HL-60 (cell line): ENCODE data around the gene EML6.

ENCODE experiments used
- DNase-seq, 2 experiments: peaks; one replicate each; pipeline ENCODE4 v3.0.0-alpha.2; 2010 to 2020; ENCODE audit warnings: low read depth in 1 of 2, low spot score in 1 of 2
- H3K27ac ChIP-seq: fragments of 250-450 bp; sonication (Bioruptor Pico); replicated peaks from 2 replicates; pipeline ENCODE4 v1.5.1; 2020; ENCODE audit warnings: mild to moderate bottlenecking, moderate library complexity
- H3K27me3 ChIP-seq: fragments of 250-450 bp; sonication (Bioruptor Pico); 2 replicates; pipeline ENCODE4 v1.5.1; 2021; ENCODE audit warnings: mild to moderate bottlenecking, moderate library complexity; ENCODE audit not compliant: insufficient read depth, poor library complexity, severe bottlenecking
- H3K4me3 ChIP-seq: replicated peaks from 2 replicates; pipeline ENCODE4 v1.5.1; 2011; ENCODE audit warnings: mild to moderate bottlenecking, control low read depth, low read length; ENCODE audit not compliant: insufficient read depth
- GABPA ChIP-seq: IDR thresholded peaks from 2 replicates; pipeline ENCODE4 v1.6.1; 2012; ENCODE audit warnings: low read depth
- POLR2AphosphoS5 ChIP-seq: IDR thresholded peaks from 2 replicates; pipeline ENCODE4 v1.6.1; 2012; ENCODE audit warnings: low read depth
- REST ChIP-seq: IDR thresholded peaks from 2 replicates; pipeline ENCODE4 v1.6.1; 2012; ENCODE audit warnings: low read depth; ENCODE audit not compliant: insufficient replicate concordance
- SPI1 ChIP-seq: IDR thresholded peaks from 2 replicates; pipeline ENCODE4 v1.6.1; 2012; ENCODE audit warnings: low read depth, mild to moderate bottlenecking, borderline replicate concordance
- TF ChIP-seq, protein P1 (sequence below): IDR thresholded peaks from one replicate; pipeline ENCODE4 v1.5.1; 2011; ENCODE audit warnings: low read length, control low read depth, inconsistent platforms; ENCODE audit not compliant: insufficient read depth

The EML6 gene

GRCh38 chr2:54965425-54965824 lies 242.0 kb downstream of the EML6 start:
- H3K27ac ChIP-seq, result no peak overlapping the region
- TF ChIP-seq POLR2AphosphoS5 (no peak), REST (no peak), SPI1 (no peak), GABPA (no peak)
- TF ChIP-seq, protein P1, sequence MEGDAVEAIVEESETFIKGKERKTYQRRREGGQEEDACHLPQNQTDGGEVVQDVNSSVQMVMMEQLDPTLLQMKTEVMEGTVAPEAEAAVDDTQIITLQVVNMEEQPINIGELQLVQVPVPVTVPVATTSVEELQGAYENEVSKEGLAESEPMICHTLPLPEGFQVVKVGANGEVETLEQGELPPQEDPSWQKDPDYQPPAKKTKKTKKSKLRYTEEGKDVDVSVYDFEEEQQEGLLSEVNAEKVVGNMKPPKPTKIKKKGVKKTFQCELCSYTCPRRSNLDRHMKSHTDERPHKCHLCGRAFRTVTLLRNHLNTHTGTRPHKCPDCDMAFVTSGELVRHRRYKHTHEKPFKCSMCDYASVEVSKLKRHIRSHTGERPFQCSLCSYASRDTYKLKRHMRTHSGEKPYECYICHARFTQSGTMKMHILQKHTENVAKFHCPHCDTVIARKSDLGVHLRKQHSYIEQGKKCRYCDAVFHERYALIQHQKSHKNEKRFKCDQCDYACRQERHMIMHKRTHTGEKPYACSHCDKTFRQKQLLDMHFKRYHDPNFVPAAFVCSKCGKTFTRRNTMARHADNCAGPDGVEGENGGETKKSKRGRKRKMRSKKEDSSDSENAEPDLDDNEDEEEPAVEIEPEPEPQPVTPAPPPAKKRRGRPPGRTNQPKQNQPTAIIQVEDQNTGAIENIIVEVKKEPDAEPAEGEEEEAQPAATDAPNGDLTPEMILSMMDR, result no peak
- H3K27me3 ChIP-seq, result no peaks in the 10 kb centered on the region
- no peak for DNase-seq
- no peak overlapping the region for H3K4me3 ChIP-seq

- no peak for TF ChIP-seq GABPA
- TF ChIP-seq REST, result no peak
- no peak for TF ChIP-seq POLR2AphosphoS5
- TF ChIP-seq, protein P1, result no peak
- TF ChIP-seq SPI1, result no peak; the same call in 1 of the 2 replicates
- no peak overlapping the region for H3K4me3 ChIP-seq
- no peaks in the 10 kb centered on the region for H3K27me3 ChIP-seq
- H3K27ac ChIP-seq, result no peak overlapping the region
- no peak for DNase-seq
Measured at GRCh38 chr2:54966165-54966832, 242.8 kb downstream of the EML6 start.

GRCh38 chr2:54966837-54967236 lies 243.4 kb downstream of the EML6 start:
- DNase-seq, result no peak
- H3K4me3 ChIP-seq, result no peak overlapping the region
- no peak overlapping the region for H3K27ac ChIP-seq
- TF ChIP-seq, protein P1, result no peak
- no peak for TF ChIP-seq SPI1
- no peak for TF ChIP-seq GABPA
- TF ChIP-seq REST, result no peak
- TF ChIP-seq POLR2AphosphoS5, result no peak
- no peaks in the 10 kb centered on the region for H3K27me3 ChIP-seq
